SK-N-SH (cell line): ENCODE data around the gene ARF5. TPM values are rescaled to one million over a fixed set of nuclear protein-coding genes. Genes with fewer than 3 reads are reported as not detected.
"Not testable (repeated sequence)": the region's sequence is repeated elsewhere in the genome, so short reads cannot be mapped to it uniquely, and the experiment has no call there.

Source experiments
- CTCF ChIA-PET: fragments of 300-600, 350-600 bp; formaldehyde crosslinking; extraction: SDS; loops from one replicate; lab custom pipeline; 2021; lab: Yijun Ruan, JAX
- POLR2A ChIA-PET: fragments of 350-600 bp; sonication (Branson Sonifier 250); formaldehyde crosslinking; extraction: SDS; loops from one replicate; lab custom pipeline; 2020; ENCODE audit warnings: antibody characterized with exemption, inconsistent platforms; lab: Yijun Ruan, JAX
- DNase-seq: peaks from one replicate; pipeline ENCODE4 v3.0.0; 2012
- H2AFZ ChIP-seq: fragments of 200-600 bp; sonication (generic); 2 replicates; pipeline ENCODE4 v1.8.1; 2016; ENCODE audit warnings: antibody characterized with exemption, mild to moderate bottlenecking, low read depth
- H3F3A ChIP-seq: fragments of 200-600 bp; sonication (generic); replicated peaks from 2 replicates; pipeline ENCODE3; 2016; ENCODE audit warnings: antibody characterized with exemption, mild to moderate bottlenecking; ENCODE audit not compliant: insufficient read depth
- H3K27ac ChIP-seq, 2 experiments: fragments of 200-500 bp in 1 of 2; fragments of 200-600 bp in 1 of 2; sonication (Bioruptor generic) in 1 of 2; sonication (generic), shearing (Covaris generic) in 1 of 2; 2 replicates each; pipeline versions ENCODE4 v1.5.1 to v1.6.1; 2014 to 2016; ENCODE audit warnings: low read depth in 2 of 2, inconsistent platforms in 1 of 2, low read length in 1 of 2, mild to moderate bottlenecking in 1 of 2, mixed read lengths in 1 of 2
- H3K27me3 ChIP-seq: fragments of 200-600 bp; sonication (generic), shearing (Covaris generic); 2 replicates; pipeline ENCODE4 v1.6.1; 2016; ENCODE audit warnings: mixed run types; ENCODE audit not compliant: insufficient read depth
- H3K36me3 ChIP-seq, 2 experiments: fragments of 200-500 bp in 1 of 2; fragments of 200-600 bp in 1 of 2; sonication (Bioruptor generic) in 1 of 2; sonication (generic) in 1 of 2; replicated peaks in 1 of 2; 2 replicates each; pipeline versions ENCODE3 to v1.5.1; 2014 to 2016; ENCODE audit warnings: low read length in 1 of 2, mild to moderate bottlenecking in 1 of 2; ENCODE audit not compliant: insufficient read depth in 2 of 2, control insufficient read depth in 1 of 2
- H3K4me1 ChIP-seq, 2 experiments: fragments of 200-500 bp in 1 of 2; fragments of 200-600 bp in 1 of 2; sonication (Bioruptor generic) in 1 of 2; sonication (generic), shearing (Covaris generic) in 1 of 2; 2 replicates each; pipeline versions ENCODE4 v1.5.1 to v1.6.1; 2014 to 2016; ENCODE audit warnings: low read depth in 1 of 2, low read length in 1 of 2, mixed run types in 1 of 2; ENCODE audit not compliant: insufficient read depth in 2 of 2, control insufficient read depth in 1 of 2
- H3K4me2 ChIP-seq: fragments of 200-600 bp; sonication (generic), shearing (Covaris generic); 2 replicates; pipeline ENCODE4 v1.6.1; 2017; ENCODE audit warnings: mixed run types
- H3K4me3 ChIP-seq, 2 experiments: fragments of 200-500 bp in 1 of 2; fragments of 200-600 bp in 1 of 2; sonication (Bioruptor generic) in 1 of 2; sonication (generic), shearing (Covaris generic) in 1 of 2; 2 replicates each; pipeline versions ENCODE4 v1.5.1 to v1.8.1; 2014 to 2016; ENCODE audit warnings: low read depth in 2 of 2, inconsistent platforms in 1 of 2, low read length in 1 of 2, mild to moderate bottlenecking in 1 of 2, mixed read lengths in 1 of 2, moderate library complexity in 1 of 2
- H3K79me2 ChIP-seq: fragments of 200-600 bp; sonication (generic); 2 replicates; pipeline ENCODE4 v1.8.1; 2017; ENCODE audit warnings: mild to moderate bottlenecking; ENCODE audit not compliant: insufficient read depth
- H3K9ac ChIP-seq: fragments of 200-600 bp; sonication (generic); 2 replicates; pipeline ENCODE4 v1.6.1; 2017; ENCODE audit warnings: mixed run types
- H3K9me2 ChIP-seq: fragments of 200-600 bp; sonication (generic); 2 replicates; pipeline ENCODE4 v1.6.1; 2017; ENCODE audit warnings: mixed run types
- H3K9me3 ChIP-seq: fragments of 200-600 bp; sonication (generic); 2 replicates; pipeline ENCODE4 v1.6.1; 2017; ENCODE audit warnings: mixed run types, mild to moderate bottlenecking, moderate library complexity
- H4K20me1 ChIP-seq: fragments of 200-600 bp; sonication (generic); 2 replicates; pipeline ENCODE4 v1.6.1; 2017; ENCODE audit warnings: mild to moderate bottlenecking, mixed run types; ENCODE audit not compliant: insufficient read depth
- EP300 ChIP-seq, 2 experiments: IDR thresholded peaks; 2 replicates each; pipeline versions ENCODE4 v1.4.0 to v1.6.1; 2012; ENCODE audit warnings: borderline replicate concordance in 1 of 2, low read depth in 1 of 2, low read length in 1 of 2
- EZH2phosphoT487 ChIP-seq: fragments of 200-600 bp; sonication (generic); IDR thresholded peaks from 2 replicates; pipeline ENCODE4 v1.6.1; 2017; ENCODE audit warnings: low read depth, mixed run types, mild to moderate bottlenecking, antibody characterized with exemption, moderate library complexity, borderline replicate concordance
- FOSL2 ChIP-seq: IDR thresholded peaks from 2 replicates; pipeline ENCODE4 v1.4.0; 2012; ENCODE audit warnings: low read depth, mild to moderate bottlenecking, moderate library complexity, borderline replicate concordance
- FOXM1 ChIP-seq: IDR thresholded peaks from 2 replicates; pipeline ENCODE4 v1.4.0; 2012; ENCODE audit warnings: low read depth, mild to moderate bottlenecking
- GABPA ChIP-seq: IDR thresholded peaks from 2 replicates; pipeline ENCODE4 v1.4.0; 2012; ENCODE audit warnings: low read depth, mild to moderate bottlenecking
- MAX ChIP-seq: IDR thresholded peaks from 2 replicates; pipeline ENCODE4 v1.4.0; 2012; ENCODE audit warnings: low read depth
- MEF2A ChIP-seq: IDR thresholded peaks from 2 replicates; pipeline ENCODE4 v1.4.0; 2012; ENCODE audit warnings: low read depth, borderline replicate concordance
- MXI1 ChIP-seq: IDR thresholded peaks from 2 replicates; pipeline ENCODE4 v1.6.1; 2012; ENCODE audit warnings: mild to moderate bottlenecking, low read depth, low read length, improper control_type of control experiment
- NRF1 ChIP-seq: IDR thresholded peaks from 2 replicates; pipeline ENCODE4 v1.6.1; 2012; ENCODE audit warnings: low read depth, mild to moderate bottlenecking, low read length
- POLR2AphosphoS5 ChIP-seq: IDR thresholded peaks from 2 replicates; pipeline ENCODE4 v1.6.1; 2012; ENCODE audit warnings: low read depth, low read length
- RAD21 ChIP-seq: IDR thresholded peaks from 2 replicates; pipeline ENCODE4 v1.6.1; 2012; ENCODE audit warnings: mild to moderate bottlenecking, low read length
- RCOR1 ChIP-seq: fragments of 150-350 bp; IDR thresholded peaks from 2 replicates; pipeline ENCODE4 v1.6.1; 2017; ENCODE audit warnings: antibody characterized with exemption, low read length
- REST ChIP-seq: IDR thresholded peaks from 2 replicates; pipeline ENCODE4 v1.6.1; 2012; ENCODE audit warnings: mild to moderate bottlenecking, low read depth, low read length, moderate library complexity
- RFX5 ChIP-seq: IDR thresholded peaks from 2 replicates; pipeline ENCODE4 v1.6.1; 2012; ENCODE audit warnings: mild to moderate bottlenecking, improper control_type of control experiment, low read length
- TCF12 ChIP-seq: IDR thresholded peaks from 2 replicates; pipeline ENCODE4 v1.4.0; 2012
- TEAD4 ChIP-seq: IDR thresholded peaks from 2 replicates; pipeline ENCODE4 v1.4.0; 2012; ENCODE audit warnings: mild to moderate bottlenecking, borderline replicate concordance; ENCODE audit not compliant: insufficient read depth
- YY1 ChIP-seq: IDR thresholded peaks from 2 replicates; pipeline ENCODE4 v1.4.0; 2012; ENCODE audit warnings: low read depth, mild to moderate bottlenecking
- WGBS: methylation state at CpG from one replicate; pipeline ENCODE4 v1.1.6; 2017; ENCODE audit warnings: low lambda C conversion rate; 5-methylcytosine and 5-hydroxymethylcytosine counted together
- polyA plus RNA-seq, 3 experiments: library from polyadenylated mRNA; depleted of rRNA; stranded (reverse); fragments of >200 nt; gene quantifications; 2 replicates each; pipeline ENCODE4 v1.2.3, GENCODE V29; 2012

The ARF5 gene
- polyA plus RNA-seq, 1 of the 3 experiments (the other 2 are of a cell fraction) = 562 TPM

- no peak for TF ChIP-seq REST
- TF ChIP-seq GABPA = no peak
- TF ChIP-seq YY1 = no peak
Observed at GRCh38 chr7:127566242-127566641, 22.0 kb upstream of the ARF5 start (continued).

GRCh38 chr7:127568034-127568433 lies 20.2 kb upstream of the ARF5 start:
- H3K4me2 ChIP-seq = not testable (repeated sequence)

GRCh38 chr7:127571741-127572505 lies 16.3 kb upstream of the ARF5 start:
- no peak overlapping the region for H2AFZ ChIP-seq
- no peaks in the 10 kb centered on the region for H3K9me3 ChIP-seq
- H3K4me2 ChIP-seq = no peak overlapping the region
- no peaks in the 10 kb centered on the region for H3K27me3 ChIP-seq
- no peaks in the 10 kb centered on the region for H3K79me2 ChIP-seq
- no peaks in the 10 kb centered on the region for H3K4me1 ChIP-seq
- CTCF ChIA-PET = interaction anchor here (1.2 to 1.7 kb wide), 3 partner anchors 13 to 637 kb away, joined by 4 to 6 read pairs (median 5); partner anchors contain the start of genes ARF5 and GCC1
- no peak for DNase-seq
- no peak overlapping the region for H3K4me3 ChIP-seq
- no peak overlapping the region for H3K27ac ChIP-seq
- no peaks in the 10 kb centered on the region for H3K36me3 ChIP-seq
- no peak overlapping the region for H3K9ac ChIP-seq
- H3K9me2 ChIP-seq = no peaks in the 10 kb centered on the region
- TF ChIP-seq TCF12 (no peak), FOXM1 (no peak), RFX5 (no peak), MEF2A (no peak), NRF1 (no peak), TEAD4 (no peak), RCOR1 (no peak), EP300 (IDR thresholded peaks at IDR 0.05; ENCODE audit: borderline replicate concordance in 1 of 2, low read depth in 1 of 2, low read length in 1 of 2) (no peak), EZH2phosphoT487 (no peak), GABPA (no peak), YY1 (no peak), MAX (no peak), MXI1 (no peak), RAD21 (no peak), FOSL2 (no peak), POLR2AphosphoS5 (no peak)
- TF ChIP-seq, all 33 proteins: peak for 0
- Histone ChIP-seq H3F3A (no peaks in the 10 kb centered on the region), H4K20me1 (no peaks in the 10 kb centered on the region)
- WGBS = 38% methylated on average over 3 of the region's 3 CpGs
- POLR2A ChIA-PET = no interaction called here

More at GRCh38 chr7:127568034-127568433, 20.2 kb upstream of the ARF5 start:
- H3K9me3 ChIP-seq, H3K36me3 ChIP-seq, H4K20me1 ChIP-seq, H2AFZ ChIP-seq, CTCF ChIA-PET, H3K9ac ChIP-seq, H3K27ac ChIP-seq, H3F3A ChIP-seq, DNase-seq, H3K4me1 ChIP-seq, H3K4me3 ChIP-seq, POLR2A ChIA-PET, H3K9me2 ChIP-seq, H3K27me3 ChIP-seq, H3K79me2 ChIP-seq: not testable (repeated sequence)
- WGBS = no CpG with 5 or more reads among the region's 3 CpGs
